Medulla oblongata (tissue), 1 donor: ENCODE measurements around the gene RXRA.

Experiments used
- DNase-seq: peaks from one replicate; pipeline ENCODE4 v3.0.0-alpha.2; 2015; ENCODE audit errors: extremely low spot score

The RXRA gene

GRCh38 chr9:134414900-134415425 is 88.7 kb downstream of the RXRA start:
- DNase-seq, result no peak

GRCh38 chr9:134416385-134417015 is 90.2 kb downstream of the RXRA start:
- no peak for DNase-seq

GRCh38 chr9:134418354-134418753 is 92.1 kb downstream of the RXRA start:
- no peak for DNase-seq

- DNase-seq, result no peak
Measured at GRCh38 chr9:134419000-134419683, 92.9 kb downstream of the RXRA start.

- DNase-seq, result no peak
Measured at GRCh38 chr9:134419684-134420076, 93.4 kb downstream of the RXRA start.

GRCh38 chr9:134420281-134420845 is 94.1 kb downstream of the RXRA start:
- no peak for DNase-seq

- no peak for DNase-seq
Measured at GRCh38 chr9:134420974-134421432, 94.7 kb downstream of the RXRA start.

- no peak for DNase-seq
Measured at GRCh38 chr9:134421888-134422287, 95.6 kb downstream of the RXRA start.

GRCh38 chr9:134422301-134423090 is 96.2 kb downstream of the RXRA start:
- no peak for DNase-seq

- no peak for DNase-seq
Measured at GRCh38 chr9:134423166-134423565, 96.9 kb downstream of the RXRA start.

GRCh38 chr9:134423749-134424148 is 97.5 kb downstream of the RXRA start:
- no peak for DNase-seq

- no peak for DNase-seq
Measured at GRCh38 chr9:134424818-134425217, 98.6 kb downstream of the RXRA start.

GRCh38 chr9:134425401-134425800 is 99.1 kb downstream of the RXRA start:
- DNase-seq, result no peak

- no peak for DNase-seq
Measured at GRCh38 chr9:134425812-134426211, 99.6 kb downstream of the RXRA start.

GRCh38 chr9:134426436-134426835 is 100.2 kb downstream of the RXRA start:
- no peak for DNase-seq

GRCh38 chr9:134427153-134427782 is 101.0 kb downstream of the RXRA start:
- DNase-seq, result no peak

GRCh38 chr9:134428559-134428958 is 102.3 kb downstream of the RXRA start:
- no peak for DNase-seq

GRCh38 chr9:134429007-134429406 is 102.8 kb downstream of the RXRA start:
- DNase-seq, result no peak

- DNase-seq, result no peak
Measured at GRCh38 chr9:134429481-134429880, 103.2 kb downstream of the RXRA start.

- no peak for DNase-seq
Measured at GRCh38 chr9:134431095-134431494, 104.8 kb downstream of the RXRA start.

GRCh38 chr9:134431626-134432025 is 105.4 kb downstream of the RXRA start:
- no peak for DNase-seq

GRCh38 chr9:134432471-134432870 is 106.2 kb downstream of the RXRA start:
- no peak for DNase-seq
